Osteoblast (primary cell): ENCODE results near the gene DUSP7. TPM values are rescaled to one million over a fixed set of nuclear protein-coding genes. Genes with fewer than 3 reads are reported as not detected.
A peak's percentile ranks its signal among the peaks of the same experiment; 100 is the strongest.

Experiments
- DNase-seq: peaks from one replicate; pipeline ENCODE4 v3.0.0; 2011; ENCODE audit warnings: low spot score, mixed read lengths; ENCODE audit not compliant: insufficient read length; ENCODE audit errors: missing footprints
- H2AFZ ChIP-seq: 2 replicates; pipeline ENCODE4 v1.6.0; 2011; ENCODE audit warnings: mild to moderate bottlenecking, low read length
- H3K27ac ChIP-seq: 2 replicates; pipeline ENCODE4 v1.5.1; 2011; ENCODE audit warnings: mild to moderate bottlenecking, low read depth, low read length, moderate library complexity
- H3K27me3 ChIP-seq: 2 replicates; pipeline ENCODE4 v1.6.0; 2012; ENCODE audit warnings: mild to moderate bottlenecking, control low read depth, inconsistent platforms, low read length, moderate library complexity; ENCODE audit not compliant: insufficient read depth
- H3K36me3 ChIP-seq: 2 replicates; pipeline ENCODE4 v1.5.1; 2011; ENCODE audit warnings: mild to moderate bottlenecking, low read length, control low read depth, moderate library complexity; ENCODE audit not compliant: insufficient read depth
- H3K4me1 ChIP-seq: 2 replicates; pipeline ENCODE4 v1.5.1; 2011; ENCODE audit warnings: mild to moderate bottlenecking, low read length, control low read depth, moderate library complexity; ENCODE audit not compliant: insufficient read depth
- H3K4me2 ChIP-seq: 2 replicates; pipeline ENCODE4 v1.6.0; 2011; ENCODE audit warnings: mild to moderate bottlenecking, low read length; ENCODE audit not compliant: insufficient read depth
- H3K4me3 ChIP-seq: fragments of 200-600 bp; sonication (generic); 3 replicates; pipeline ENCODE4 v1.5.1; 2012; ENCODE audit warnings: mild to moderate bottlenecking, low read length, inconsistent platforms; ENCODE audit not compliant: insufficient read depth
- H3K79me2 ChIP-seq: 2 replicates; pipeline ENCODE4 v1.6.0; 2012; ENCODE audit warnings: mild to moderate bottlenecking, low read length, control low read depth, inconsistent platforms; ENCODE audit not compliant: insufficient read depth
- H3K9me3 ChIP-seq: 2 replicates; pipeline ENCODE4 v1.5.1; 2011; ENCODE audit warnings: low read depth, low read length, control low read depth
- H4K20me1 ChIP-seq: 2 replicates; pipeline ENCODE4 v1.6.0; 2012; ENCODE audit warnings: mild to moderate bottlenecking, low read length, control low read depth; ENCODE audit not compliant: insufficient read depth
- total RNA-seq: library from RNA; depleted of rRNA; stranded (reverse); fragments of >200 nt; gene quantifications from 2 replicates; pipeline ENCODE4 v1.2.3, GENCODE V29; 2012
- TF ChIP-seq, protein P1 (sequence below): IDR thresholded peaks from 2 replicates; pipeline ENCODE4 v1.5.1; 2011; ENCODE audit warnings: mild to moderate bottlenecking, low read depth, low read length, moderate library complexity; ENCODE audit errors: extremely low read depth

Gene DUSP7
- total RNA-seq, 1 donor = 12.7 TPM

DNA sequence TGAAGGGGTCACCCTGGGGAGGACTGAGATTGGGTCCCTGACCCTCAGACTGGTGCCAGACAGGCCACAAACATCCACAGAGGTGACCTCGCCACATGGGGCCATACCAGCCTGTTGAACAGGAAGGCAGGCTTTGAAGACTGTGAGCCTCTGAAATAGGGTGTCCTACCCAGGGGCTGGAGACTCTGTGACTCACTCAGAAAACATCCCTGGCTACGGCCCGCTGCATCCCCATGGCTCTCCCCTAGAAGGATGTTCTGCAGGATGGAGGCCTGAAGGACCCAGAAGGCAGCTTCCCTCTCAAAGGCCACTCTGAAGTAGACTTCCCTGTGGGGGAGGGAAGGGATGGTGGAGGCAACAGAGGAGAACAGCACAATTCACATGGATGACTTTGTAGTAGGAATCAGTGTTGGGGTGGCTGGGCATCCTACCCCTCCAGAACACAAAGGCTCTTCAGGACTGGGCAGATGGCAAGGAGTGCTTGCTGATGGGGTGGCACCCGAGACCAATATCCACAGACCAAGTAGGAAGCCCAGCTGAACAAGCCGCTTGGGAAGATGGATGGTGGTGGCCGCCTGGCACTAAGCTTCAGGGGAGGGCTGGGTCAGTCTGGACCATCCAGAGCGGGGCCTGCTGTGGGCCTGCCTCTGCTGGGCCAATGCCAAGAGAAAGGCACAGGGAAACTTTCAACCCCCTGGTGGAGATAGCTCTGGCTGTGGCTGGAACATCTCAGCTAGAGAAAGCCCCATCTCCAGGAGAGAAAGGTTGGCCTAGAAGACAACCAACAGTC is 37.6 kb upstream of the DUSP7 start:
- H3K36me3 ChIP-seq = no peaks in the 10 kb centered on the region
- TF ChIP-seq, protein P1, sequence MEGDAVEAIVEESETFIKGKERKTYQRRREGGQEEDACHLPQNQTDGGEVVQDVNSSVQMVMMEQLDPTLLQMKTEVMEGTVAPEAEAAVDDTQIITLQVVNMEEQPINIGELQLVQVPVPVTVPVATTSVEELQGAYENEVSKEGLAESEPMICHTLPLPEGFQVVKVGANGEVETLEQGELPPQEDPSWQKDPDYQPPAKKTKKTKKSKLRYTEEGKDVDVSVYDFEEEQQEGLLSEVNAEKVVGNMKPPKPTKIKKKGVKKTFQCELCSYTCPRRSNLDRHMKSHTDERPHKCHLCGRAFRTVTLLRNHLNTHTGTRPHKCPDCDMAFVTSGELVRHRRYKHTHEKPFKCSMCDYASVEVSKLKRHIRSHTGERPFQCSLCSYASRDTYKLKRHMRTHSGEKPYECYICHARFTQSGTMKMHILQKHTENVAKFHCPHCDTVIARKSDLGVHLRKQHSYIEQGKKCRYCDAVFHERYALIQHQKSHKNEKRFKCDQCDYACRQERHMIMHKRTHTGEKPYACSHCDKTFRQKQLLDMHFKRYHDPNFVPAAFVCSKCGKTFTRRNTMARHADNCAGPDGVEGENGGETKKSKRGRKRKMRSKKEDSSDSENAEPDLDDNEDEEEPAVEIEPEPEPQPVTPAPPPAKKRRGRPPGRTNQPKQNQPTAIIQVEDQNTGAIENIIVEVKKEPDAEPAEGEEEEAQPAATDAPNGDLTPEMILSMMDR = no peak
- no peaks in the 10 kb centered on the region for H3K9me3 ChIP-seq
- peak overlapping the region; percentile 29 for H3K27ac ChIP-seq
- H3K4me1 ChIP-seq = peaks cover 46% of the 10 kb centered on the region
- no peaks in the 10 kb centered on the region for H4K20me1 ChIP-seq
- no peaks in the 10 kb centered on the region for H3K27me3 ChIP-seq
- peak overlapping the region; percentile 57 for H2AFZ ChIP-seq
- H3K4me3 ChIP-seq = no peak overlapping the region
- no peaks in the 10 kb centered on the region for H3K79me2 ChIP-seq
- H3K4me2 ChIP-seq = peak overlapping the region; percentile 11
- peak; percentile 80 for DNase-seq

DNA sequence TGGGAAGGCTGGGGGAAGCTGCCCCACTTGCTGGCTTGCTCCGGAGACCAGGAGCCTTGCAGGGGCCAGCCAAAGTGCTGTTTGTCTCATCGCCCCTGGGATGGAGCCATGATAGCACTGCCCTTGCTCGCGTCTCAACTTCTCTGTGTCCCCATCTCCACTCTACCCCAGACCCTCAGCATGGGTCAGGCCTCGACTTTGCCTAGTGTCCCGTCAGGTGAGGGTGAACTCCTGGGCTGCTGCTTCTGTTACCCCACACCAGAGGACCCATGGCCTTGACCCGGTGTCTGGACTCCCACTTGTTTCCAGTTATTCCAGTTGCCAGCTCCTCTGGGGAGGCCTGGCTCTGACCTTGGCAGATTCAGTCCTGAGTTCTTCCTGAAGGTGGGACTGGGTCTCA is 36.5 kb upstream of the DUSP7 start:
- H3K4me1 ChIP-seq = peaks cover 56% of the 10 kb centered on the region
- no peak overlapping the region for H3K4me2 ChIP-seq
- H4K20me1 ChIP-seq = no peaks in the 10 kb centered on the region
- no peak overlapping the region for H2AFZ ChIP-seq
- no peak overlapping the region for H3K4me3 ChIP-seq
- H3K9me3 ChIP-seq = no peaks in the 10 kb centered on the region
- no peak overlapping the region for H3K27ac ChIP-seq
- TF ChIP-seq, protein P1 = no peak
- no peaks in the 10 kb centered on the region for H3K27me3 ChIP-seq
- DNase-seq = no peak
- H3K36me3 ChIP-seq = no peaks in the 10 kb centered on the region
- no peaks in the 10 kb centered on the region for H3K79me2 ChIP-seq

DNA sequence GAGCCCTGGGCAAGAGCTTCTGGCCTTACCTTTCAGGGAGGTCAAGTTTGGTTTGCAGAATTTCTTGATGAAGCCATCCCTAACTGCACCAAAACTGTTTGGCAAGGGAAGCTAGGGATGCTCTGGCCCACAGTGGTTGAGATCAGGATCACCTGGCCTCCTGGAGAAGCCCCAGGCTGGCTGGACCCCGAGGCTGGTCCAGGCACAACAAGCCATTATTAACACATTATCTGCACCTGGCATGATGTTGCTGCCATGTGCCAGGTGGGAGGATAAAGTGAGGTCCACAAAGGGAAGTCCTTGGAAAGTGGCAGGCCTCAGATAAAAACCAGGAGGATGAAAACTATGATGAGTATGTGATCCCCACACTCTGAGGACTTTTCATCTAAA is 35.9 kb upstream of the DUSP7 start:
- H3K4me1 ChIP-seq = peaks cover 62% of the 10 kb centered on the region
- TF ChIP-seq, protein P1 = no peak

DNA sequence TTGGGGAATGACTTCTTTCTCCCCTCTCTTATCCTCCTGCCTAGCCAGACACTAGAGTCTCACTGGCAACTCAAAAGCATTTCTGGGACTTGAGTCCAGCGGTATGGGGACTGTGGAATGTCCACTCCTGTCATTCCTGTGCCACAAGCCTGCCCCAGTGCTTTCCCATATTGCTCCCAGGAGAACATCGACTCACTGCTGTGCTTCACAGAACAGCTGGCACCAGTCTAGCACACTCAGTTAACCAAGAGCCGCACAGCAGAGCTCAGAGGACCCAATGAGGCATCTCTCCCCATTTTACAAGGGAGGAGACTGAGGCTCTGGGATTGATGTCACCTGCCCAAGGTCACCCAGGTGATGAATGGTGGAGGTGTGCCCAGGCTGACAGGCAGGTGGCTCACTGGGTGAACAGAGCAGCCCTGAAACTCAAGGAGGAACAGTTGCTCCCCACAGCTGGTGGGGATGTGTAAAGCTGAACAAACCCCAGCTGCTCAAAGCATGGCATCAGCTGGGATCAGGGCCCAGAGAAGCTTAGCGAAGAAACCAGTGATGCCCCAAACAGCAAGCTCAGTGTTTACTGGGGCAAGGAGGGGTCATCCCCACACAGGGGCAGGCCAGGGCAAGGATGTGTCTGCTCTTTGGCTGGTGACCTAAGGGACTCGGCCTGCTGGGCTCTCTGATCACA is 35.4 kb upstream of the DUSP7 start:
- H3K9me3 ChIP-seq = no peaks in the 10 kb centered on the region
- no peaks in the 10 kb centered on the region for H3K36me3 ChIP-seq
- TF ChIP-seq, protein P1 = no peak
- DNase-seq = peak; percentile 86
- H3K4me3 ChIP-seq = no peak overlapping the region
- peak overlapping the region; percentile 97 for H3K27ac ChIP-seq
- H3K27me3 ChIP-seq = no peaks in the 10 kb centered on the region
- no peaks in the 10 kb centered on the region for H3K79me2 ChIP-seq
- no peak overlapping the region for H2AFZ ChIP-seq
- H3K4me2 ChIP-seq = peak overlapping the region; percentile 39
- no peaks in the 10 kb centered on the region for H4K20me1 ChIP-seq
- H3K4me1 ChIP-seq = peaks cover 68% of the 10 kb centered on the region

More for the DNA sequence above, 35.9 kb upstream of the DUSP7 start:
- Histone ChIP-seq H3K79me2 (no peaks in the 10 kb centered on the region), H3K4me3 (no peak overlapping the region), H3K4me2 (no peak overlapping the region), H2AFZ (no peak overlapping the region), H3K27ac (peak overlapping the region; percentile 97), H3K27me3 (no peaks in the 10 kb centered on the region), H3K36me3 (no peaks in the 10 kb centered on the region), H3K9me3 (no peaks in the 10 kb centered on the region), H4K20me1 (no peaks in the 10 kb centered on the region)
- DNase-seq = peak; percentile 0
